Lower lobe of right lung (tissue), 2 donors: ENCODE data around the gene SORL1-AS1.

Source experiments
- ATAC-seq, 2 donors: fragments of 200-7000 bp; cut with Tn5 transposase; one replicate each; pipeline ENCODE4 v1.9.1; 2020 to 2022; ENCODE audit warnings: mild to moderate bottlenecking in 2 of 2, moderate library complexity in 2 of 2
- DNase-seq: peaks from one replicate; pipeline ENCODE4 v3.0.0-alpha.2; 2020
- H3K27ac ChIP-seq: fragments of 200-600 bp; one replicate; pipeline ENCODE4 v1.8.0; 2022
- H3K27me3 ChIP-seq: fragments of 200-600 bp; one replicate; pipeline ENCODE4 v1.8.0; 2022; ENCODE audit warnings: low read depth
- H3K36me3 ChIP-seq: fragments of 200-600 bp; one replicate; pipeline ENCODE4 v1.8.0; 2022; ENCODE audit warnings: mild to moderate bottlenecking
- H3K4me1 ChIP-seq: fragments of 200-600 bp; one replicate; pipeline ENCODE4 v1.8.0; 2022
- H3K4me3 ChIP-seq: fragments of 200-600 bp; one replicate; pipeline ENCODE4 v1.8.0; 2022; ENCODE audit warnings: mild to moderate bottlenecking
- H3K9me3 ChIP-seq: fragments of 200-600 bp; one replicate; pipeline ENCODE4 v1.8.0; 2022
- intact Hi-C: fragments of 100-400 bp; cut with DNase I; formaldehyde crosslinking; loops from one replicate; pipeline ENCODE4 v1.11.0; 2022
- TF ChIP-seq, protein P1 (sequence below): fragments of 200-600 bp; IDR thresholded peaks from one replicate; pipeline ENCODE4 v1.8.0; 2022; ENCODE audit warnings: antibody characterized with exemption, mild to moderate bottlenecking
- donor health status: DM: no; HTN: yes; CAD: no; lungs with severe emphysema.

SORL1-AS1 gene

DNA sequence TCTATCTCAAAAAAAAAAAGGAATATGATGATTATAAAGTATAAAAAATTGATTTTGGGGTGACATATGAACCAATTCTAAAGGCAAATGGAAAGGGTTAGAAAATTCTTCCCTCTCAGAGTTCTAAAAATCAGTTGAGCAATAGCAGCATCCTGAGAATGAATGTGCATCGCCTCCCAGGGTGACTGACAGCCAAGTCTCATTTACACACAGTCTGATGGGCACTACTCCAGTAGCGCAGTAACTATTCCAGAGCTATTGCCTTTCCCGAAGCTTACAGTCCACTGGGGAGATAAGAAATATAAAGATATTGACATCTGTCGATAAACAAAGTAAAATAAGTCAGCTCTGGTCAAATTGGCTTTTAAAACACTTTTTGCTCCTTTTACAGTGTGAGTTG is 32.9 kb downstream of the SORL1-AS1 start:
- no peaks in the 10 kb centered on the region for H3K36me3 ChIP-seq
- intact Hi-C loops, result no loop called here
- ATAC-seq (no peak), DNase-seq (no peak)
- H3K9me3 ChIP-seq, result no peaks in the 10 kb centered on the region
- H3K4me1 ChIP-seq, result peaks cover 49% of the 10 kb centered on the region
- TF ChIP-seq, protein P1, sequence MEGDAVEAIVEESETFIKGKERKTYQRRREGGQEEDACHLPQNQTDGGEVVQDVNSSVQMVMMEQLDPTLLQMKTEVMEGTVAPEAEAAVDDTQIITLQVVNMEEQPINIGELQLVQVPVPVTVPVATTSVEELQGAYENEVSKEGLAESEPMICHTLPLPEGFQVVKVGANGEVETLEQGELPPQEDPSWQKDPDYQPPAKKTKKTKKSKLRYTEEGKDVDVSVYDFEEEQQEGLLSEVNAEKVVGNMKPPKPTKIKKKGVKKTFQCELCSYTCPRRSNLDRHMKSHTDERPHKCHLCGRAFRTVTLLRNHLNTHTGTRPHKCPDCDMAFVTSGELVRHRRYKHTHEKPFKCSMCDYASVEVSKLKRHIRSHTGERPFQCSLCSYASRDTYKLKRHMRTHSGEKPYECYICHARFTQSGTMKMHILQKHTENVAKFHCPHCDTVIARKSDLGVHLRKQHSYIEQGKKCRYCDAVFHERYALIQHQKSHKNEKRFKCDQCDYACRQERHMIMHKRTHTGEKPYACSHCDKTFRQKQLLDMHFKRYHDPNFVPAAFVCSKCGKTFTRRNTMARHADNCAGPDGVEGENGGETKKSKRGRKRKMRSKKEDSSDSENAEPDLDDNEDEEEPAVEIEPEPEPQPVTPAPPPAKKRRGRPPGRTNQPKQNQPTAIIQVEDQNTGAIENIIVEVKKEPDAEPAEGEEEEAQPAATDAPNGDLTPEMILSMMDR, result no peak
- no peak overlapping the region for H3K4me3 ChIP-seq
- no peaks in the 10 kb centered on the region for H3K27me3 ChIP-seq
- H3K27ac ChIP-seq, result no peak overlapping the region

DNA sequence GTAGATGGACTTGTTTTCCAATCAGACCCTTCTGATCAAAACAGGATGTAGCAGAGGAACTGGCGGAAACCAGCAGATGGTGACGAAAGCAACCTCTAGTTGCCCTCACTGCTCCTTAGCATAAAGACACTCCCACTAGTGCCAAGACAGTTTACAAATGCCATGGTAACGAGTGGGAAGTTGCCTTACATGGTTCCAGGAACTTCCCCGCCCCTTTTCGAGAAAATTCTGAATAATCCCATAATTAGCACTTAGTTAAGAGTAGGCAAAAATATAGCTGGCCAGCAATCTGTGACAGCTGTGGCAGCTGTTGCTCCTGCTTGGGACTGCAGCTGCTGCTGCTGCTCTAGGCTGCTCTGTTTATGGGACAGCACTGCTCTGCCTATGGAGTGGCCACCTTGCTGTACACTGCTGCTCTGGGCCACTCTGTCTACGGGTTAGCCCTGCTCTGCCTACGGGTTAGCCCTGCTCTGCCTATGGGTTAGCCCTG is 34.1 kb downstream of the SORL1-AS1 start:
- Histone ChIP-seq H3K36me3 (no peaks in the 10 kb centered on the region), H3K9me3 (no peaks in the 10 kb centered on the region), H3K4me1 (peaks cover 49% of the 10 kb centered on the region), H3K27ac (peak overlapping the region; percentile 72), H3K27me3 (no peaks in the 10 kb centered on the region), H3K4me3 (no peak overlapping the region)
- intact Hi-C loops, result no loop called here
- peak; percentile 72 to 81 for ATAC-seq
- TF ChIP-seq, protein P1, result no peak
- peak; percentile 72 for DNase-seq

DNA sequence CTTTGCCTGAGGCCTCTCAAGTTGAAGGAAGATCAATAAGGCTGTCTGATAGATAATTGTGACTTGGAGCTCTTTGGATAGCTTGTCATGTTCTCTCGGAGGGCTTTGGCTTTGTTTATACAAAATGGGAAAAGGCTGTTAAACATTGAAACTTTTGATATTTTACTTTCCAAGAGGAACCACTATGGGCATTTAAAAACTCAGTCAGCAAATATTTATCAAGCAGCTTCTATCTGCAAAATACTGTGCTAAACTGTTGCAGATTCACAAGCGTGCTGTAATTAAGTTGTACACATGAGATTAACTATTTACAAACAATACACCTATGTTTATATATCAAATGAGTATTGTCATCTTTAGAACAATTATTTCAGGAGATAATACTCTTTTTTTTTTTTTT is 35.2 kb downstream of the SORL1-AS1 start:
- ATAC-seq, result no peak

DNA sequence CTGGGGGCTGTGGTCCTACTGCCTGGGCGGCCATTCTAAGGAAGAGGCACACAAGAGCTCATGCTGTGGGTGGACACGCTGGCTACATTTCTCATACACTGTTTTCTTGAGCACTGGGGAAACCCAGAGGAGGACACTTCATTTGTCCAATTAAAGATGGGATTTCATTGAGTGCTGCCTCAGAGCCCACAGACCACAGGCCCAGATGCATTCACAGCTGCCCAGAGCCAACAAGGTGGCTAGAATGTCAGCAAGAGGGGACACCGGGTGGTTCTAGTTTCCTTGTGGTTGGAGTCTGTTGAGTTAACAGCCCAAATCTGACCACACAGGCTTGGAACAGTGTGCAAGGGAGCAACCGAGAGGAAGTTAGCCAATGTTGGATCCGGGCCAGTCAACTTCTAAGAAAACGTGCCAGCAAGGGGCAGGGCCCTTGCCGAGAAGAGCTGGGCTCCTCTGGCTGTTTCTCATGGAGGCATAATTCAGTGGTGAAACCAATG is 35.7 kb downstream of the SORL1-AS1 start:
- ATAC-seq, result peak; percentile 91 to 93
- no peak overlapping the region for H3K4me3 ChIP-seq
- H3K36me3 ChIP-seq, result no peaks in the 10 kb centered on the region
- H3K27ac ChIP-seq, result peak overlapping the region; percentile 72
- H3K9me3 ChIP-seq, result no peaks in the 10 kb centered on the region
- intact Hi-C loops, result no loop called here
- DNase-seq, result peak; percentile 90
- TF ChIP-seq, protein P1, result no peak
- no peaks in the 10 kb centered on the region for H3K27me3 ChIP-seq
- H3K4me1 ChIP-seq, result peaks cover 49% of the 10 kb centered on the region

More for the DNA sequence above, 35.2 kb downstream of the SORL1-AS1 start:
- H3K4me1 ChIP-seq, result peaks cover 49% of the 10 kb centered on the region
- no peak for DNase-seq
- H3K27ac ChIP-seq, result peak overlapping the region; percentile 72
- H3K36me3 ChIP-seq, result no peaks in the 10 kb centered on the region
- TF ChIP-seq, protein P1, result no peak
- H3K27me3 ChIP-seq, result no peaks in the 10 kb centered on the region
- intact Hi-C loops, result no loop called here
- no peak overlapping the region for H3K4me3 ChIP-seq
- no peaks in the 10 kb centered on the region for H3K9me3 ChIP-seq

DNA sequence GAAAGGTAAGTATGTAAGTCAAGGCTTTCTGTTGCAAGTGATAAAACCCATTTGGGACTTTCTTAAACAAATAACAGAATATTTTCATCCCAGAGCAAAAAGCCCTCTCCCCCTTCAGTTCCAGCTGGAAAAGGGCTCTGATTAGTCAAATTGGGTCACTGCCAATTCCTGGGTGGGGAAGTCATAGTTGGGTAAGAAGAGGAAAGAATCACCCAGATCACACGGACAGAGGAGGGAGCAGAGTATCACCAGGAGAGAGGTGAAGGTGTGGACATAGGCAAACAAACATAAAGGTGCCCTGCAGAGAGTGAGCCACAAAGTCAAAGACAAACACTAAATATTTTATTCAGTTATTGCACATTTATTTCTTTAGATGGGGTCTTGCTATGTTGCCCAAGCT is 36.9 kb downstream of the SORL1-AS1 start:
- no peaks in the 10 kb centered on the region for H3K9me3 ChIP-seq
- no peak overlapping the region for H3K27ac ChIP-seq
- H3K4me1 ChIP-seq, result peaks cover 49% of the 10 kb centered on the region
- no peaks in the 10 kb centered on the region for H3K36me3 ChIP-seq
- no peak overlapping the region for H3K4me3 ChIP-seq
- TF ChIP-seq, protein P1, result no peak
- DNase-seq, result no peak
- intact Hi-C loops, result no loop called here
- peak in 1 of 2 donors; percentile 34 for ATAC-seq
- H3K27me3 ChIP-seq, result no peaks in the 10 kb centered on the region
